GM21367 (cell line): ENCODE data around the gene PHACTR3.

ENCODE experiments used
- ATAC-seq: cut with Tn5 transposase; IDR thresholded peaks from one replicate; pipeline ENCODE4 v1.9.1; 2021; ENCODE audit not compliant: unreplicated experiment

The PHACTR3 gene

GRCh38 chr20:59726281-59726595, 121.9 kb downstream of the PHACTR3 start:
- no peak for ATAC-seq

- ATAC-seq, result no peak
Observed at GRCh38 chr20:59728722-59729430, 124.5 kb downstream of the PHACTR3 start.

DNA sequence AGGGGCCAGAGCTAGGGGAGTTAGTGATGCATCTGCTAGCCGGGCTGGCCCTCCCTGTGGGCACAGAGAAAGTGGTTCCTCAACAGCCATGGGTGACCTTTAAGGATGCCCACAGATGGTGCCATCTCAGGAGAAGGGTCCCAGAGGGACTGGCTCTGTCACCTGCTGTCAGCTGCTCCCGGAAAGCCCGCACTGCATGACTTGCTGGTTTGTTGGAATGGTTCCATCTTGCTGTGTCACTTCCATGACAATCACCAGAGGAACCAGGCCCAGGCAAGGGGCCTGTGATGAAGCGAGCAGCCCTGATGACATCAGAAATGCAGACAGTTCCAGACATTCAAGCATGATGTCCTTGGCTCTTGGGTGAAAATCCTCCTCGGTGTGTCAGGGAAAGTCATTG, 125.2 kb downstream of the PHACTR3 start:
- ATAC-seq, result no peak

DNA sequence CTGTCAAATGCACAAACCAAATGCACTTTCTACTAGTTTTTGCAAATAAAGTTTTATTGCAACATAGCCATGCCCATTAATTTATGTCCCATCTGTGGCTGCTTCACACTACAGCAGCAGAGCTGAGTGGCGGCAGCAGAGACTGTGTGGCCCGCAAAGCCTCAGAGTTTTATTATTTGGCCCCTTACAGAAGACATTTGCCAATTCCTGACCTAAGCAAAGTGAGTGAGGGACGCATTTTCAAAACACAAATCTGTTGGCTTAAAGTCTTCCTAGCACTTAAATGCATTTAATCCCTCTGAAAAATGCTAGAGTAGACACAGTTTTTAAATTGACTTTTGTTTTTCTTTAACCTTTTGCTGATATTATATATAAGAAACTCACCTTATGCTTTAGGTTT, 126.4 kb downstream of the PHACTR3 start:
- ATAC-seq, result no peak

GRCh38 chr20:59731376-59731775, 127.0 kb downstream of the PHACTR3 start:
- ATAC-seq, result no peak

DNA sequence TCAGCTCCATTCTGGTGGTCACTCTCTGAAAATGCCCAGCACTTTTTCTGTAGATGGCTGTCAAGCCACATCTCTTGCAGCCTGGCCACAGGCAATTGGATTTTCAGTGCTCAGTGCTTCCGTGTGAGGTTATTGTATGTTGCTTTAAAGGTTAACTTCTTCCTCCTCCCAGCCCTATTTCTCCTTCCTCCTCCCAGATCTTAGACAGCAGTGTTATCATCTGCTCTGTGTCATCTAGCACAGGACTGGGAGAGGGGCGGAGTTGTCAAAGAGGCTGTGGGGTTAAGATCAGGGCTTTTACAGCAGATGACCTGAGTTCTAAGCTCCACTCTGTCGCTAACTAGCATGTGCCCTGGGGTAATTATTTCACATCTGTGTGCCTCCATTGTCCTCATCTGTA, 129.0 kb downstream of the PHACTR3 start:
- ATAC-seq, result no peak

GRCh38 chr20:59735486-59735885, 131.1 kb downstream of the PHACTR3 start:
- ATAC-seq, result no peak

GRCh38 chr20:59735917-59736316, 131.6 kb downstream of the PHACTR3 start:
- no peak for ATAC-seq

GRCh38 chr20:59736366-59736765, 132.0 kb downstream of the PHACTR3 start:
- no peak for ATAC-seq

DNA sequence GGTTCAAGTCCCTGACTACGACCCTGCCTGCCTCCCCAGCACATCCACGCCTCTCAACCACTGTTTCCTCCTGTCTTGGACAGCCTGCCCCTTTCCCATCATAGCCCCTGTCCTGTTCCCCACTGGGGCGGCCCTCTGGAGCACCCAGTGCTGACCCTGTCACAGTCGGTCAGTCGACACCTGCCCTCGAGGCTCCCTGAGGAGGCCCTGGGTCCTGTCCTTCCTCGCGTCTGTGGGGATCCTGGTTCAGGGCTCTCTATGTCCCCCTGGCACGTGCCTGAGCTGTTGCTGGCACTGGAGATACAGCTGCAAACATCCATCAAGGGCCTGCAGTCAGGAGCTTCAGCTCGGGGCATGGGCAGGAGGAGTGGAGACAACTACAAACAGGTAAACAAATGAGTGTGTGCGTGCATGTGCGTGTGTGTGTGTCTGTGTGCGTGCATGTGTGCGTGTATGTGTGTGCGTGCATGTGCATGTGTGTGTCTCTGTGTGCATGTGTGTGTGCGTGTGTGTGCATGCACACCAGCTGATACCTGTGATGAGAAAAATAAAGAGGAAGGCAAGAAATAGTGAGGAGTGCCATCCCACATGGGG, 132.8 kb downstream of the PHACTR3 start:
- ATAC-seq, result no peak

DNA sequence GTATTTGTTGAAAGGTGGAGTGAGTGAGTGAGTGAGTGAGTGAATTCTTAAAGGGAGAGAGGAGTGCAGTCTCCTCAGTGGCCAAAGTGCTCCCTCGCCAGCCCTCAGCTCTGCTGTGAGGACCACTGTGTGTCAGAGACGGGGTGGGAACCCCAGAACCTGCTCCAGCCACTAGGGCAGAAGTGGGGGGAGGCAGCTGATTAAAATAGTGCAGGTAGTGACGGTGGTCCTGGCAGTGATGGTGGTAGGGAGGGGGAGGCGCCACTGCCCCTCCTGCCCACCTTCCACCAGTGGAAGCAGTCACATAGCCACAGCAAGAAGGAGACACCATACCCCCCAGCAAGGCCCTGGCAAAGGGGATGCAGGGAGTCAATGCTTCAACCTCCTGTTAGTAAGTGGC, 133.5 kb downstream of the PHACTR3 start:
- no peak for ATAC-seq

DNA sequence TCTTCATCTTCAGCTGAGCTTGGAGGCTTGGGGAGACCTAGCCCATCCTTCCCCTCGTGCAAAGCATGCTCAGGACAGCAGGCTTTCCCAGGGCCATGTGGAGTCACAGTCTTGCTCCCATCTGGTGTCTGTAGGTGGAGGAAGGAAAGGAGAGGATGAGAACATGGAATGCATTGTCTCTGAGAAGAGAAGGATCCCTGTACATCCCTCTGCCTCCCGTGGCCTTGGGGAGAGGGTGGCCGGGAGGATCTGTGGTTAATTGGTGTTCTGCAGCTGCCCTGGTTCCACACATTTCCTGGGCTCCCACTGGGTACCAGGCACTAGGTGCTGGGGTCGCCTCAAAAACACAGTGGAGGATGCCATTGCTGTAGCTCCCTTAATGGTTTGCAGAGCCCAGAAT, 134.5 kb downstream of the PHACTR3 start:
- ATAC-seq, result no peak

- ATAC-seq, result no peak
Observed at GRCh38 chr20:59740621-59741020, 136.3 kb downstream of the PHACTR3 start.

- ATAC-seq, result no peak
Observed at GRCh38 chr20:59741073-59741472, 136.7 kb downstream of the PHACTR3 start.

DNA sequence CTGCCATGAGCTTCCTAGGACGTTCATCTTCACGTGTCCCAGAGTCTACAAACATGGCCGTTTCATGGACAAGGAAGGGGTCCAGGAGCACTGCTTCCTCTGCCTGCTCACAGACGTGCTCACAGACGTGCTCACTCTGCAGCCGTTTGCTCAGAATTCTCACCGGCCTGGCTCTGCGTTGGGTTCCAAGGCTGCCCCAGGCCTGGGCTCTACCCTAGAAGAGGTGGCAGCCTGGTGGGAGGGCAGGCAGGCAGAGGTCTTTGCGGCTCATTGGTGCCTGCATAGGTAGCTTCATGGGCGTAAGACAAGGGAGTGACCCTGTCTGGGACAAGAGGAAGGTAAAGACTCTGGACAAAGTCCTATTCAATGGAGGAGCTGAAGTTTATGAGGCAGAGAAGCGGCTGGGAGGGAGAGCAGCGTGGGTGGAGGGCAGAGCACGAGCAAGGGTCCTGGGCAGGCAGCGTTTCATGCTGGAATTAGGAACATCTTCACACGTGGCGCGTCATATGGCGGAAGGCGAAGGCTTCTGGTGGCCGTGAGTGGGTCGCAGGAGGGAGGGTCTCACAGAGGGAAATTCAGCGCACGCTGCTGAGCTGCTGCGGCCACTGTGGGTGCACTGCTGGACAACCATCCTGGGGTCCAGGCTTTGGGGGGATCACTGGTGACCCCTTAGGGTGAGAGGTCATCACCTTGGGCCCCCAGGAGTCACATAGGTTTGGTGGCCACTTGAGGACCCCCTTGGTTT, 138.2 kb downstream of the PHACTR3 start:
- no peak for ATAC-seq

DNA sequence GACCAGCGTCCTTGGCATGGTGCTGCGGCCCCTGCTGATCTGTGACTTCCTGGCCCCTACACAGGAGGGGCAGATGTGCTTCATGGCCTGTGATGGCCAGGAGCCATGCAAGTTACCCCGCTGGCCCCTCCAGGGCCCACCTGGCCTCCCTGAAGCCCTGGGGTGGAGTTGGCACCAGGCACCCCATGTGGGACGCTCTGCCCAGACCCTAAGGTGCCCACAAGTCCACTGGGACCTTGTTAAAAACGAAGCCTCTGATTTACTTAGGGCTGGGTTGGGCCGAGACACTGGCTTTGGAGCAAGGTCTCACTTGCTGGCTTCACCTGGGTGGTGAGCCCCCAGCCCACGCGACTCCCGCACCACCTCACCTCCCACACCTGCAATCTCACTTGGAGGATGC, 139.0 kb downstream of the PHACTR3 start:
- ATAC-seq, result no peak

- ATAC-seq, result no peak
Observed at GRCh38 chr20:59743767-59744485, 139.6 kb downstream of the PHACTR3 start.

- ATAC-seq, result no peak
Observed at GRCh38 chr20:59744756-59745155, 140.4 kb downstream of the PHACTR3 start.

- ATAC-seq, result no peak
Observed at GRCh38 chr20:59745201-59745600, 140.9 kb downstream of the PHACTR3 start.

DNA sequence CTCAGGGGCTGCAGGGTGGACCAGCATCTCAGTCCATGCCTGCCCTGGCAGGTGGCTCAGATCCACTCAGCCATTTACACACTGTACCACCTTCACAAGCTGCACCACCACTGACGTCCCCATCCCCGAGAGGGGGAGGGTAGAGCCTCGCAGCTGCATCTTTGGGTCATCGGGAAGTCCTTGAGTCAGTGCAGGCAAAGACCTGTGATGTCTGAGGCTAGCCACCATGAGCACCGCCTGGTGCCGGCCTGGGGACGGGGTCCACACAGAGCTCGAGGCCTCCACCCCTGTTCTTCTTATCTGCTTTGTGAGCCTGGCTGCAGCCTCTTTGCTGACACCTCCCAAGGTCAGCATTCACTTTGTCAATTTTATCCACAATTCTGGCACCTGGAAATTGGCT, 141.4 kb downstream of the PHACTR3 start:
- no peak for ATAC-seq

DNA sequence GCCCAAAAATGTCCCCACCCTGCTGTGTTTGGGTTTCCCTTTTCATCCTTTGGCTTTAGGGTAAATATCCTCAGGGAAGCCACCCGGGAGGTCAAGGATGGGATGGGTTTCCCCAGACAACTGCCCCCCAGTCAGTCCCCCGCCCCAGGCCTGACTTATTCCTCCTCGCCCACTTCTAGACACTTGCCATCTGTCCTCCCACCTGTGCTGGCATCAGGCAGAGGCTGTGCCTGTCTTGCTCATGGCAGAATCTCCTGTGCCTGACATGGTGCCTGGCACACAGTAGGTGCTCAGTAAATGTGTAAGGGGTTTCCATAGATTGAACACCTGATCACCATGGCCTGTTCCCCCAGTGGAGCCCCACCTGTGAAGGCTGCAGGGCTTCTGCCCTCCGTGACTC, 141.8 kb downstream of the PHACTR3 start:
- ATAC-seq, result no peak
